ENCODE results near the gene ANKRD44.

DNA sequence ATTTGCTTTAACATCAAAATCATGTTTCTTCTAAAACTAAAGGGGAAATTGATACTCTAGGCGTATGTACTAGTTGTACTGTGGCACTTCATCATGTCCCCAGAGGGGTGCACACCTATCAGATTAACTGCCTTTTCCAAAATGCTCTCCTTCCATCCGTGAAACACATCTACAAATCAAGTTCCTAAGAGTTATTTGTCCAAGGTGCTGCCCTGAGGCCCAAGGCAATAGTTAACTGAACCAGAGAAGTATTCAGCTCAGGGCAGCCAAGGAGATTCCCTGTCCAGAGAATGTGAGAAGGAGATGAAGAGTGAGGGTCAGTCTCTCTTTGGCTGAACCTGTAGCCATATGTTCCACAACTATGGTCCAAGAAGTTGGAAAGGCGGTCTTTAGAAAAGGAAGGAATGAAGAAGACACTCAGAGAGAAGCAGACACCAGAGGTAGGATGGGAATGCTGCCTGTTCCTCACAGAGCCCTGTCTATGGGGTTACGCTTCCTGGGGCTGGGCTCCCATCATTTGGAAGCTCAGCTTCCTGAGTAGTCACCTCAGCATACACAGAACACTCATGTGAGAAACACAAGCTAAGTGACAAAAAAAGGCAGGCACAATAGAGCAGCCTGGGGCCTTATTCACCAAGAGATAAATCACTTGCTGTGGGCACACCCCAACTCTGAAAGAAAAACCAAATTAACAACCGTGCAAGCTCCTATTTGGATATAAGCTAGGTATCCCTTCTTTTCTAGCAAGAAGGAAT, 55.6 kb downstream of the ANKRD44 start:
- TF ChIP-seq POLR2AphosphoS5 (IDR thresholded peaks at IDR 0.05; ENCODE audit: low read depth, low read length) (no peak), RAD21 (IDR thresholded peaks at IDR 0.05 in 1 of 2, conservative IDR thresholded peaks at IDR 0.05 in 1 of 2; ENCODE audit: low read depth in 2 of 2, low read length in 2 of 2) (no peak), GABPA (IDR thresholded peaks at IDR 0.05; ENCODE audit: borderline replicate concordance, insufficient read depth, low read length) (no peak), EP300 (IDR thresholded peaks at IDR 0.05; ENCODE audit: borderline replicate concordance in 1 of 2, low read depth in 2 of 2, low read length in 2 of 2) (no peak), SP1 (IDR thresholded peaks at IDR 0.05; ENCODE audit: low read depth, low read length) (no peak), KDM5A (IDR thresholded peaks at IDR 0.05; ENCODE audit: low read length) (no peak), HDAC2 (IDR thresholded peaks at IDR 0.05; ENCODE audit: borderline replicate concordance in 1 of 2, low read depth in 2 of 2, low read length in 2 of 2) (no peak), EZH2 (IDR thresholded peaks at IDR 0.05; ENCODE audit: low read depth, low read length, severe bottlenecking) (no peak), BRCA1 (IDR thresholded peaks at IDR 0.05; ENCODE audit: low read depth, low read length) (no peak), POLR2A (IDR thresholded peaks at IDR 0.05; ENCODE audit: control extremely low read depth in 1 of 2, low read depth in 2 of 2, low read length in 2 of 2) (no peak), MAFK (IDR thresholded peaks at IDR 0.05; ENCODE audit: low read depth, low read length) (no peak)
- TF ChIP-seq, protein P1, sequence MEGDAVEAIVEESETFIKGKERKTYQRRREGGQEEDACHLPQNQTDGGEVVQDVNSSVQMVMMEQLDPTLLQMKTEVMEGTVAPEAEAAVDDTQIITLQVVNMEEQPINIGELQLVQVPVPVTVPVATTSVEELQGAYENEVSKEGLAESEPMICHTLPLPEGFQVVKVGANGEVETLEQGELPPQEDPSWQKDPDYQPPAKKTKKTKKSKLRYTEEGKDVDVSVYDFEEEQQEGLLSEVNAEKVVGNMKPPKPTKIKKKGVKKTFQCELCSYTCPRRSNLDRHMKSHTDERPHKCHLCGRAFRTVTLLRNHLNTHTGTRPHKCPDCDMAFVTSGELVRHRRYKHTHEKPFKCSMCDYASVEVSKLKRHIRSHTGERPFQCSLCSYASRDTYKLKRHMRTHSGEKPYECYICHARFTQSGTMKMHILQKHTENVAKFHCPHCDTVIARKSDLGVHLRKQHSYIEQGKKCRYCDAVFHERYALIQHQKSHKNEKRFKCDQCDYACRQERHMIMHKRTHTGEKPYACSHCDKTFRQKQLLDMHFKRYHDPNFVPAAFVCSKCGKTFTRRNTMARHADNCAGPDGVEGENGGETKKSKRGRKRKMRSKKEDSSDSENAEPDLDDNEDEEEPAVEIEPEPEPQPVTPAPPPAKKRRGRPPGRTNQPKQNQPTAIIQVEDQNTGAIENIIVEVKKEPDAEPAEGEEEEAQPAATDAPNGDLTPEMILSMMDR (IDR thresholded peaks at IDR 0.05; ENCODE audit: control extremely low read depth in 1 of 3, insufficient read depth in 1 of 3, low read depth in 1 of 3, low read length in 3 of 3), result no peak
- TF ChIP-seq, protein P2, sequence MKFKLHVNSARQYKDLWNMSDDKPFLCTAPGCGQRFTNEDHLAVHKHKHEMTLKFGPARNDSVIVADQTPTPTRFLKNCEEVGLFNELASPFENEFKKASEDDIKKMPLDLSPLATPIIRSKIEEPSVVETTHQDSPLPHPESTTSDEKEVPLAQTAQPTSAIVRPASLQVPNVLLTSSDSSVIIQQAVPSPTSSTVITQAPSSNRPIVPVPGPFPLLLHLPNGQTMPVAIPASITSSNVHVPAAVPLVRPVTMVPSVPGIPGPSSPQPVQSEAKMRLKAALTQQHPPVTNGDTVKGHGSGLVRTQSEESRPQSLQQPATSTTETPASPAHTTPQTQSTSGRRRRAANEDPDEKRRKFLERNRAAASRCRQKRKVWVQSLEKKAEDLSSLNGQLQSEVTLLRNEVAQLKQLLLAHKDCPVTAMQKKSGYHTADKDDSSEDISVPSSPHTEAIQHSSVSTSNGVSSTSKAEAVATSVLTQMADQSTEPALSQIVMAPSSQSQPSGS (IDR thresholded peaks at IDR 0.05; ENCODE audit: low read length), result no peak
- TF ChIP-seq, protein P3, sequence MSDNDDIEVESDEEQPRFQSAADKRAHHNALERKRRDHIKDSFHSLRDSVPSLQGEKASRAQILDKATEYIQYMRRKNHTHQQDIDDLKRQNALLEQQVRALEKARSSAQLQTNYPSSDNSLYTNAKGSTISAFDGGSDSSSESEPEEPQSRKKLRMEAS (IDR thresholded peaks at IDR 0.05), result no peak

All from H1 (cell line).